Sciatic nerve (tissue), 2 donors: Measurements from ENCODE around the gene FANCF. TPM values are rescaled to one million over a fixed set of nuclear protein-coding genes. Genes with fewer than 3 reads are reported as not detected.
"Not testable (repeated sequence)": the region's sequence is repeated elsewhere in the genome, so short reads cannot be mapped to it uniquely, and the experiment has no call there.

ENCODE experiments used
- ATAC-seq: fragments of 200-7000 bp; cut with Tn5 transposase; one replicate; pipeline ENCODE4 v1.9.1; 2020; ENCODE audit warnings: mild to moderate bottlenecking, moderate library complexity
- DNase-seq: peaks from one replicate; pipeline ENCODE4 v3.0.0-alpha.2; 2020; ENCODE audit warnings: low spot score
- intact Hi-C: fragments of 100-400 bp; cut with DNase I; formaldehyde crosslinking; loops from one replicate; pipeline ENCODE4 v1.14.2; 2022
- total RNA-seq: library from RNA; stranded (reverse); fragmentation: NEBNext Ultra II Directional; extraction: Animal tissue kit (Norgen Biotek cat#: 25700); gene quantifications from one replicate; pipeline ENCODE4 v1.2.1, GENCODE V29; 2021
- donor health status: DM: no; HTN: no; CAD: no.
- donor health status: DM: no; HTN: no; CAD: no.

Gene FANCF, protein sequence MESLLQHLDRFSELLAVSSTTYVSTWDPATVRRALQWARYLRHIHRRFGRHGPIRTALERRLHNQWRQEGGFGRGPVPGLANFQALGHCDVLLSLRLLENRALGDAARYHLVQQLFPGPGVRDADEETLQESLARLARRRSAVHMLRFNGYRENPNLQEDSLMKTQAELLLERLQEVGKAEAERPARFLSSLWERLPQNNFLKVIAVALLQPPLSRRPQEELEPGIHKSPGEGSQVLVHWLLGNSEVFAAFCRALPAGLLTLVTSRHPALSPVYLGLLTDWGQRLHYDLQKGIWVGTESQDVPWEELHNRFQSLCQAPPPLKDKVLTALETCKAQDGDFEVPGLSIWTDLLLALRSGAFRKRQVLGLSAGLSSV
- 8.4 TPM for total RNA-seq

DNA sequence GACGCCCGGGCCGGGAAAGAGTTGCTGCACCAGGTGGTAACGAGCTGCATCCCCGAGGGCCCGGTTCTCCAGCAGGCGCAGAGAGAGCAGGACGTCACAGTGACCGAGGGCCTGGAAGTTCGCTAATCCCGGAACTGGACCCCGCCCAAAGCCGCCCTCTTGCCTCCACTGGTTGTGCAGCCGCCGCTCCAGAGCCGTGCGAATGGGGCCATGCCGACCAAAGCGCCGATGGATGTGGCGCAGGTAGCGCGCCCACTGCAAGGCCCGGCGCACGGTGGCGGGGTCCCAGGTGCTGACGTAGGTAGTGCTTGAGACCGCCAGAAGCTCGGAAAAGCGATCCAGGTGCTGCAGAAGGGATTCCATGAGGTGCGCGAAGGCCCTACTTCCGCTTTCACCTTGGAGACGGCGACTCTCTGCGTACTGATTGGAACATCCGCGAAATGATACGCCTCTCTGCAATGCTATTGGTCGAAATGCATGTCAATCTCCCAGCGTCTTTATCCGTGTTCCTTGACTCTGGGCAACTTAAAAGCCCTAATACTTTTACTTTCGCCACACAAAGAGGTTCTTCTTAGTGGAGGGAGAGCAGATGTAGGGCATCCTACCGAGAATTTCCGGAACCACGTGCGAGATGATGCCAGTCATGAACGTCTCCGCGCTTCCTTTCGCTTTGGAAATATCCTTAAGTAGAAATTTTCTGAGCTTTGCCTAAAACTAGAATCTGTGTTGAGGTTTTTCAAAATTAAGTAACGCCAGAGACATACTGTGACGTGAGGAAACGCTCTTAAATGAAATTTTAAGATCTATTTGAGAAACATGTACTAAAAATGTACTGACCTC is at the start of gene FANCF:
FANCF (minus strand) TSS at position 376 of the 840 bp plus-strand sequence; CDS start at position 363, 13 bp downstream.
- DNase-seq (peak; percentile 95), ATAC-seq (peak; percentile 99)
- intact Hi-C loops = no loop called here

DNA sequence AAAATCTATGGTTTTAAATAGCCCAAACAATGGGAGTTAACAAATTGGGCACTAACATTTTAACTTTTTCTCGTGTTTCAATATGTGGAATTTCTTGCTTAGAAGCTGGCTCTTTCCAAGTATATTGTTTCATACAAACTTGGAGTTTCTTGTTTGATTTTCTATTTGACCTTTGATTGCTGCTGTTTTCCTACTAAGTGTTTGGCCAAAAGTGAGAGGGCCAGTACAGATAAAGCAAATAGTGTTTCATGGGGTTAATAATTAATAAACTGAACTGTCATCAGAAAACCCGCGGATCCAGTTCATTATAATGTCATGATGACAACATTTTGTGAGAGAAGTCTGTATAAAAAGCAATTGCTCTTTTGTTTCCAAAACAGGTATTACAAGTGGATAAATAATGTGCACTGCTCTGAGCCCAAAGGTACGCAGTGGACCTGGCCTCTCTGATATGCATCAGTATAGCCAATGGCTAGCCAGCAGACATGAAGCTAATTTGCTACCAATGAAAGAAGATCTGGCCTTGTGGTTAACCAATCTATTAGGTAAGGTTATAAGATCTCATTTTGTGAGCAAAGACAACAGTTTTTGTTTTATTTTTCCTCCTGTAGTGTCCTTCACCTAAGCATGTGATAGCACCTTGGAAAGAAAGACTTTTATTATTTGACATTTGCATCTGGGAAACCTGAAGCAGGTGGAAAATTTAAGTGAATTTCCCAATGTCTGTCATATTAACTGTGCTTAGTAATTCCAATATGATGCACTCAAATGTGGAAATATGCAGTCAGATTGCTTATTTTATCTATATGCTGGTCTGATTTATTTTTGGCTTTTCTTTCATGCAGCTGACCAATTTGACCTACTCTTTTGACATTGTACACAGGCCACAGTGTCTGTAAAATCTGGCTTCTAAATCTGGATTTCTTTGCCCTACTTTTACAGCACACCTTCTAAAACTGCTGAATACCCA is 49.1 kb upstream of the FANCF start:
- intact Hi-C loops = no loop called here
- ATAC-seq (no peak), DNase-seq (no peak)

DNA sequence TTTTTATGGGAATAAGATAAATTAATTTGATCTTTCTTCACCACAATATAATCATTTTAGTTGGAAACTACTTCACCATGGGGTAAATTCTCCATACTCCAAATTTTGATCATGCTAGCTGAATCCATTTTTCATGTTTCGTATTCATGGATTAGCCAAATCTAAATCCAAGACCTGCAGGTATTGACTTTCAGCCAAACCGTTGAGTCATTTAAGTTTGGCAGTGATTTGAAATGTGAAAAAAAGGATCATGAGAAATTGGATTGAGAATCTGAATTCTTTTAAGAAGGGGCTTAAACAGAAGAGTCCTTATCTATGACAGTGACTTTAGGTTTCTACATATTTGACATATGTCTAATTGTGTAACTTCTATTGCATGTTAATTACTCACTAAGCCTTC is 46.1 kb upstream of the FANCF start:
- ATAC-seq (no peak), DNase-seq (no peak)
- intact Hi-C loops = no loop called here

DNA sequence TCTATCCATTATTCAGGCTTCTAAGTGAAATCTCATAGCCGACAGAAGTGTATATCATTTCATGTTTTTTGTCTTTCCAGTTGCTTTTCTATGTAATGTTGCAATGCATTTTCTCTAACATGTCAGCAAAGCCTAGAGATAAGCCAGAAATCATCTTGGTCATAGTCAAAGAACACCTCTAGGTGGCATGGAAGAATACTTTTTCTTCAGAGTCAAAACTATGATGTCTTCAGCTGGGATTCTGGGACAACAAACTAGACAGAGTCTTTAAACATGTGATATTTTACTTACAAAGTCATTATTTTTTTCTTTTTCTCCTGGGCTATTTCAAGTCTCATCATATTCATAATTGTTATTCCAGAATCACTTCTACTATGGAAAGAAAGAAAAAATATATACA is 45.2 kb upstream of the FANCF start:
- DNase-seq (no peak), ATAC-seq (no peak)
- intact Hi-C loops = no loop called here

DNA sequence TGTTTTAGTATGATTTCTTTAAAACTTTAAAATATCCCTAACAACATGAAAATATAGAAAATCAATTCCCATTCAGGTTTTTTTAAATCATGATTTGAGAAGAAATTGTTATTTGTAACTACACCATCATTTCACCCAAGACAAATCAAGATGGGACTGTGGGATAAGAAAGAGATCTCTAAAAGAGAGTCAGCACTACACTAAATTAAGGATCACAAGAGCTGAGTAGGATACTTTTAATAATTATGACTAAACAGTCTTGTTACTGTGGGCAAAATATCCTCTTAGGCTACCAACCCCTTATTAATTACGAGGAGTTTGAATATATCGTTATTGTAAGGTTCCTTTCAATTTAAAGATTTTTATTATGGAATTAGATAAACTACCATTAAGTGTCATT is 43.7 kb upstream of the FANCF start:
- ATAC-seq = no peak
- no peak for DNase-seq
- intact Hi-C loops = no loop called here

DNA sequence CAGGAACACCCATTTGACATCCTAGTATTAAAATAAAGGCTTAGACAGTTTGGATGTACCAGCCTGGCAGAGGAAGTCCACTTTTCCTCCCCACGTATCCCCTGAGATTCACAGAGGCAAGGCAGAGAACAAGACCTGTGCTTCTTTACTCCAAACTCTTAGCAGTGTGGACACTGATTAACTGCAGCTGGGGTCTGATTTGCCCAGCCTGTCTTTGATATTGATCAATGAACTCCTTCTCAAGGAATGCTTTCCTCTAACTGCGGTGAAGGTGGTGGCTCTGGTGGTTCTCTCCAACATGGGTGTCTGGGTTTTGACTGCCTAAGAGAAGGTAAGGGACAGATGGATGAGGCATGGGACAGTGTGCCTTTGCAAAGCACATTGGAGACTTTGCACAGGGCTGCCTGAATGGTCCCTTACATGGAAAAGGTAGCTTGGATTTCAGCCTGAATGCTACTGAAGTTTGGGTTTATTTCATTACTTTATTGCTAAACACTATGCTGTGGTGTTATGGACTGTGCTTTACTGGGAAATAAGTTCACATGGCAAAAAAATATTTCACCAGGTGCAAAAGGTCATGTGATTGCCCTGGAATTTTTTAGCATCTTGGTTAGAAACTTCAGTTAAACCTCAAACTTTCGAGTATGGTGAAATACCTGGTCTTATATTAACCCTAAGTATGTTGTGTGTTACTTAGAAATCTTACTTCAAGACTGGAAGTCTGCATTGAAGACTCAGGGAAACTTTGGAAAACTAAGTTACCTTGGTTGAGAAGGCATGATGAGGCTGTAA is 42.6 kb upstream of the FANCF start:
- intact Hi-C loops = no loop called here
- DNase-seq (no peak), ATAC-seq (no peak)

DNA sequence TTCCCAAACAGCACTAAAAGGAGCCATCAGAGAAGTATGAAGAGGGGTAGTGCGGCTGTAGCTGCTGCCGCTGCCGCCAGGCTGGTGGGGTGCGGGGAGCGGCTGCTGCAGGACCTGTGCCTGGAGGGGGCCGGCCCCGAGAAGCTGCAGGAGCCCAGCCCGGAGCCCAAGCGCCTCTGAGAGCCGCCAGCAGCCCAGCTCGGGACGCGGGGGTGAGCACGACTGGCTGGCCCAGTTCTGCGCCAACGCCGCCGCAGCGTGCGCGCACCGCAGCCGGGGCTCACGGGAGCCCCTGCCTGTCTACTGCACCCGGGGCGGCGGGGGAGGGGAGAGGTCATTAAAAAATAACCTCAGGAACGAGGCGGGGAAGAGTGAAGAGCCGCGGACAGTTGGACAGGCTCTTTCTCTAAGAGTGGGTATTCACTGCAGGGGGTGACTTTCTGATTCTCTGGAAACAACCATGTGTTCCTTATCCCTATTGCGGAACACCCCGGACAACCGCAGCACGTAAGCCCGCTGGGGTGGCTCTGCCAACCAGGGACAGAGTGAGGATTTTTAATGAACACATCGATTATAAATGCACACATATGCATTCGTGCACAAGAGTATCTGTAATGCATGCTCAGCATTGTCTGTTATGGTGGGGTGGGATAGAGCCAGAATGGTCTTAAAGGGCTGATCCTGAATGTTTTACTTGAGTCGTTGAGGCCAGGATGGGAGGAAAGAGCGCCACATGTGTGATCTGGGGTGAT is 41.2 kb upstream of the FANCF start:
- intact Hi-C loops = no loop called here
- DNase-seq (peak; percentile 66), ATAC-seq (peak; percentile 74)

DNA sequence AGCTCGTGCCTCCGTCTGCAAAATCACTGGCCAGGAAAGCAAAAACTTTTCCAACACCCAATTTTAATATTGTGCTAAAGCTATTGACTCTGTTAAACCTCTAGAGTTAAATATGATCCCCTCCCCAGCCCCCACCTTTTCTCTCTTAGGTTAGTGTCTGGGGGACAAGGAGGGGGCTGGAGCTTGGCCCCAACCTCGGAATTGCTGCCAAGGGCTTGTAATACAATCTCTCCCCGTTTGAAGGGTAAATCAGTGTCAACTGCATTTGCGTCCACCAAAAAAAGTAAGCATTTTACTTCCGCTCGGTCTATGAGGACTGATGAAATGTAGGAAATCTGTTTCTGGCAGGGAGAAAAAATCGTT is 40.7 kb upstream of the FANCF start, which contains the start of gene GAS2:
GAS2 (plus strand) TSS at position 287 of the 363 bp plus-strand sequence. CDS start 8,259 bp downstream, outside the sequence.
- intact Hi-C loops = no loop called here
- no peak for ATAC-seq
- DNase-seq = no peak

DNA sequence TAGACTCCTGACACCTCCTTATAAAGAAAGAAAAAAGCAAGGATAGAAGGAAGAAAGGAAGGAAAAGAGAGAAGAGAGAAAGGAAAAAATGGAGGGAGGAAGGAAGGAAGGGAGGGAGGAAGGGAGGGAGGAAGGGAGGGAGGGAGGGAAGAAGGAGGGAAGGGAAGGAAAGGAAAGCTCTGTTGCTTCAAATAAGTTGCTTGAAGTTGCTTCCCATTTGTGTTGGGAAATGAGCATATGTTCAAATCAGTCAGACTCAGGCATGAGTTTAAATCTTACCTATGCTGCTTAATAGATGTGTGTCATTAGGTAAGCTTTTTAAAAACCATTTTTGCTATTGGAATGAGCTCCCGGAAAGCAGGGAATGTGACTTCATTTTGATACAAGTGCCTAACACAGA is 34.2 kb upstream of the FANCF start:
- intact Hi-C loops = no loop called here
- no peak for ATAC-seq
- no peak for DNase-seq

DNA sequence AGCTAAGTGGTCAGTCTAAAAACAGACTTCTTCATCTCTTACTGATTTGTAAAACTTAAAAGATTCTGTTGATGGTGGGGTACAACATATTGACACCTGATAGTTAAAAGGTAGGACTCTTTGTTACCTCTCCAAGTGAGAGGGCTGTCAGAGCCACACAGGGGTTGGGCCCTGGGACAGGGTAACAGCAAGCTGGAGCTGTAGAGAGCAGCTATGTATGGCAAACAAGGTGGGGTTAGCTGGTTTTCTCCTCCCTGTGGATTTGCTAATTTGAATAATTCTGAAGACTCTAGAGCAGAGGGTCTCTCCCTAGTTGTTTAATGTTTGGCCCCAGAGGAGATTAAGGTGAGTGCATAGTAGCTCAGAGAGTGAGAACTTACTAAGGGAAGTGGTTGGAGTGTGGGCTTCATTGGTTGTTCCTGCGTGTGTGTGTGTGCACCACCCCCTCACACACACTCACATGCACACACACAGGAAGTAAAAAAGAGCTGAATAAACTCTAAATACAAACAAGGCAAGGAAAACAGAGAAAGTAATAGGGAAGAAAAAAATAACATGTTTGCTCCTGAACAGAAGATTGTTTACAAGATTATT is 31.6 kb upstream of the FANCF start:
- ATAC-seq (no peak), DNase-seq (no peak)
- intact Hi-C loops = no loop called here

DNA sequence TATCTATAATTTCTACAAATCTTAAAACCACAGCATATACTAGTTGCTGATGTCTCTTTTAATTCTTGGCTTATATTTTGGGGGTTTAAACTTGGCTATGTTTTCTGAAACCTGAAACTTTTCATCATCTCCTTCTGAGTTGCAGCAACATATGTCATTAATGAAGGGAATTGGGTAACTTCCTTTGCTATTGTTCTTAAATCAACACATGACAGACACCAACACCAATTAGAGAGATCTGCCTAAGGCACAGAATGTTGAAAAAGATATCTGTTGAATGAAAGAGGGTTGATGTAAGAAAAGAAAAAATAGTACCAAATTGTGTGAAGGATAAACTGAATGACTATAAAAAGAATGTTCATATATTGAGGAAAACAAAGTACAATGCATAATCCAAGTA is 30.5 kb upstream of the FANCF start:
- no peak for ATAC-seq

DNA sequence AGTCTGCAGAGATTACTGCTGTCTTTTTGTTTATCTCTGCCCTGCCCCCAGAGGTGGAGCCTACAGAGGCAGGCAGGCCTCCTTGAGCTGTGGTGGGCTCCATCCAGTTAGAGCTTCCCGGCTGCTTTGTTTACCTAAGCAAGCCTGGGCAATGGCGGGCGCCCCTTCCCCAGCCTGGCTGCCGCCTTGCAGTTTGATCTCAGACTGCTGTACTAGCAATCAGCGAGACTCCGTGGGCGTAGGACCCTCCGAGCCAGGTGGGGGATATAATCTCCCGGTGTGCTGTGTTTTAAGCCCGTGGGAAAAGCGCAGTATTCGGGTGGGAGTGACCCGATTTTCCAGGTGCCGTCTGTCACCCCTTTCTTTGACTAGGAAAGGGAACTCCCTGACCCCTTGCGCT is 26.7 kb upstream of the FANCF start:
- DNase-seq, ATAC-seq, intact Hi-C loops: not testable (repeated sequence)

More for the DNA sequence above, 30.5 kb upstream of the FANCF start:
- no peak for DNase-seq
- intact Hi-C loops = no loop called here

DNA sequence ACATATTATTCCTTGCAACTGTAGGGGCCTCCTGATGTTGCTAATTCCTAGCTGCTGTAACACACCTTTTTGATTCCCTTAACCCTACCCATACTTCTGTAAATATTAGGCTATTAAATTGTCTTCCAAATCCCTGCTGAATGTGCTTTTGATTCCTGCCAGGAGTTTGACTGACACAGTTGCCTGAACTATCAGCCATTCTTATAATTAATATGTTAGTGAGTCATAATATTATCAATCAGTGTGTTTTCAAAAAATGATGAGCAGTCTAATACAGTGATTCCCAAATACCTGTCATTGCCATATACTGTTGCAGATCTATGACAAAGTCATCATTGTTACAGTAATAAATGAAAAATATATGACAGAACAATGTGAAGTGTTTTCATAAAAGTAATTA is 15.9 kb upstream of the FANCF start:
- no peak for DNase-seq
- no peak for ATAC-seq
- intact Hi-C loops = no loop called here

DNA sequence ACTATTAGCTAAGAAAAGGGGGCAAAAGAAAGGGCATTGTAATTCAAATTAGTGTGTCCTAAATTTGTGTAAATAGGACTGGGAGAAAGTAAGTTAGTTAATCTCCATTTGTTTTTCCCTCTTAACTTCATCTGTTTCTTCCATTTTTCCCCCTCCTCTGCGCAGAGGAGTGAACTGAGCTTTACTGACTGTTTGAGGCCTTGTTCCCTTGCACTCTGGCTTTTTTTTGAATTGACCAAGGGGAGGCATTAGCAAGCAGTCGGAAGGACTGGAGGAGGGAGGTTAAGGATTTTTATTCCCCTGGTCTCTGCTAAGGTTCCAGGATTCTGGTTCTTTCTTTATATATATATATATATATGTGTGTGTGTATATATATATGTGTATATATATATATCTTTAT is 15.2 kb upstream of the FANCF start:
- ATAC-seq = no peak
- intact Hi-C loops = no loop called here
- DNase-seq = no peak

DNA sequence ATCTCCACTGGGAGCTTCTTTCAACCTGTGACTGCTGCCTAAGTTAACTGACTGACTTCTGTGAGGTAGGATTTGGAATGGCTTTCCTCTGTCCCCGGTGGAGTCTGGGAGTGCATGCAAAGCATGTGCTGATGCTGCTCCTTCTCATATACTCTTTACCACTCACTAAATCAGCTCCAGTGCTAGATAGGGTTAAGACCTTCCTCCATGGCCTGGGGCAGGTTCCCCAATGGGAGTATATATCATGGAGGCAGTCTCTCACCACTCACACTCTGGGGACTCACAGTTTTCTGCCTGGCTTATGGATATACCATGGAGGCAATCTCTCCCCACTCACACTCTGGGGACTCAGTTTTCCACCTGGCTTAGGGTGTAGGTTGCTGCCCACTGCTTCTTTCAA is 10.1 kb upstream of the FANCF start:
- DNase-seq = no peak
- intact Hi-C loops = no loop called here
- no peak for ATAC-seq

DNA sequence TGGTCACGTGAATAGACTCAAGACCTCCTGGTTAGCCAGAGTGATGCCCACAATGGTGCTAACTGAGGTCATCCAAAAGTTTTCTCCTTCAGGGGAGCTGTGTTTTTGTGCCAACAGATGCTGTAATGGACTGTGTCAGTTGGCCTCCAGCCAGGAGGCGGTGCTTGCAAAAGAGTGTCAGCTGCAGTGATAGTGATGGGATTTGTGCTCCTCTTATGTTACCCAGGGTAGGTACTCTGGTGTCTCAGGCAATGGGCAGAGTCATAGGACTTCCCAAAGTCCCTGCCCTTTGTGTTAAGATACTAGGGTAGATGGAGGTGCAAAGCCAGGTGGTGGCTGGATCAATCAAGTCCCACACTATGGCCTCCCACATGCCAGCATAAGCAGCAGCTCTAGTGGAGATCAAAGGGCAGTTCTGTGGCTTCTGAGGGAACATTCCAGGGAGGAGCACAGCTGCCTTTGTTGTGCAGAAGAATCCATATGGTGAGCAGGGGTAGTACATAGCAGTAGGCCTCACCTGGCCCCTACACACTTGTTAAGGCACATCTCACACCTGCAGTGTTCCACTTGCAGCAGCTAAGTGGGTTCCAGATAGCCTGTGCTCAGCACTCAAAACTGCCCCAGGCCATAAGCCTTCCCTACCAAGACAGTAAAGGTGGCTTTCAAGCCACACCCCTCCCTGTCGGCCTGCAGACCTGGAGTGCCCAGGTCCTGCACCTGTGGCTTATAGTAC is 9.4 kb upstream of the FANCF start:
- intact Hi-C loops = no loop called here
- DNase-seq (no peak), ATAC-seq (peak; percentile 30)
